ENCODE results near the gene RGS14.

DNA sequence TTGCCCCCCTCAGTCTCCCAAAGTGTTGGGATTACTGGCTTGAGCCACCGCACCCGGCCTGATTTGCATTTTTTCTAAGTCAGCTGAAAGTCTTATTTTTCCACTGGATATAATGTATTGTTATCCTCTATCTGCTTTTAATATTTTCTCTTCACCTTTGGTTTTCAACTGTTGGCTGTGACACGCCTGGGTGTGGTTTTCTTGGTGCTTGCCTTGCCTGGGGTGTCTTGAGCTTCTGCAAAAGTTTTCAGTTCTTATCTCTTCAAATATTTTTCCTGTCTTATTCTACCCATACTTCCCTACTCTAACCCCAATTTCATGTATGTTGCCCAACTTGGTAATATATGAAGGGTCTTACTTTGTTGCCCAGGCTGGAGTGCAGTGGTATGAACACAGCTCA, 41.7 kb upstream of the RGS14 start:
- TF ChIP-seq, protein P1, sequence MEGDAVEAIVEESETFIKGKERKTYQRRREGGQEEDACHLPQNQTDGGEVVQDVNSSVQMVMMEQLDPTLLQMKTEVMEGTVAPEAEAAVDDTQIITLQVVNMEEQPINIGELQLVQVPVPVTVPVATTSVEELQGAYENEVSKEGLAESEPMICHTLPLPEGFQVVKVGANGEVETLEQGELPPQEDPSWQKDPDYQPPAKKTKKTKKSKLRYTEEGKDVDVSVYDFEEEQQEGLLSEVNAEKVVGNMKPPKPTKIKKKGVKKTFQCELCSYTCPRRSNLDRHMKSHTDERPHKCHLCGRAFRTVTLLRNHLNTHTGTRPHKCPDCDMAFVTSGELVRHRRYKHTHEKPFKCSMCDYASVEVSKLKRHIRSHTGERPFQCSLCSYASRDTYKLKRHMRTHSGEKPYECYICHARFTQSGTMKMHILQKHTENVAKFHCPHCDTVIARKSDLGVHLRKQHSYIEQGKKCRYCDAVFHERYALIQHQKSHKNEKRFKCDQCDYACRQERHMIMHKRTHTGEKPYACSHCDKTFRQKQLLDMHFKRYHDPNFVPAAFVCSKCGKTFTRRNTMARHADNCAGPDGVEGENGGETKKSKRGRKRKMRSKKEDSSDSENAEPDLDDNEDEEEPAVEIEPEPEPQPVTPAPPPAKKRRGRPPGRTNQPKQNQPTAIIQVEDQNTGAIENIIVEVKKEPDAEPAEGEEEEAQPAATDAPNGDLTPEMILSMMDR (IDR thresholded peaks at IDR 0.05) = no peak
- TF ChIP-seq POLR2A (IDR thresholded peaks at IDR 0.05; ENCODE audit: low read depth) = no peak
